DND-41 (cell line): Measurements from ENCODE around the gene ELL.

Experiments used
- ATAC-seq: fragments of 200-7000 bp; cut with Tn5 transposase; 3 replicates; pipeline ENCODE4 v1.9.1; 2021; ENCODE audit warnings: low read depth; ENCODE audit not compliant: insufficient read depth
- DNase-seq: peaks from one replicate; pipeline ENCODE4 v3.0.0-alpha.2; 2020
- H2AFZ ChIP-seq: 2 replicates; pipeline ENCODE4 v1.6.0; 2012; ENCODE audit warnings: low read depth, low read length
- H3K27ac ChIP-seq: 2 replicates; pipeline ENCODE4 v1.5.1; 2012; ENCODE audit warnings: low read length, inconsistent platforms
- H3K27me3 ChIP-seq: fragments of 200-600 bp; sonication (generic); 2 replicates; pipeline ENCODE4 v1.6.0; 2012; ENCODE audit warnings: low read length, mild to moderate bottlenecking, inconsistent platforms; ENCODE audit not compliant: insufficient read depth, poor library complexity
- H3K36me3 ChIP-seq: 2 replicates; pipeline ENCODE4 v1.5.1; 2012; ENCODE audit warnings: low read length, inconsistent platforms; ENCODE audit not compliant: insufficient read depth
- H3K4me1 ChIP-seq: 2 replicates; pipeline ENCODE4 v1.5.1; 2012; ENCODE audit warnings: mild to moderate bottlenecking, low read length; ENCODE audit not compliant: insufficient read depth
- H3K4me2 ChIP-seq: 2 replicates; pipeline ENCODE4 v1.6.0; 2012; ENCODE audit warnings: mild to moderate bottlenecking, moderate library complexity, low read length, inconsistent platforms; ENCODE audit not compliant: insufficient read depth
- H3K4me3 ChIP-seq, 2 experiments: fragments of 200-600 bp in 1 of 2; shearing (Covaris generic) in 1 of 2; 2 replicates each; pipeline ENCODE4 v1.5.1; 2012 to 2016; ENCODE audit warnings: inconsistent platforms in 2 of 2, low read length in 2 of 2, mild to moderate bottlenecking in 2 of 2, low read depth in 1 of 2, moderate library complexity in 1 of 2
- H3K79me2 ChIP-seq: 2 replicates; pipeline ENCODE4 v1.6.0; 2012; ENCODE audit warnings: low read length, inconsistent platforms; ENCODE audit not compliant: insufficient read depth
- H3K9ac ChIP-seq: 2 replicates; pipeline ENCODE4 v1.6.0; 2012; ENCODE audit warnings: low read depth, mild to moderate bottlenecking, inconsistent platforms, low read length, moderate library complexity
- H3K9me3 ChIP-seq: 2 replicates; pipeline ENCODE4 v1.5.1; 2012; ENCODE audit warnings: low read length, moderate library complexity, mild to moderate bottlenecking, inconsistent platforms; ENCODE audit not compliant: insufficient read depth, severe bottlenecking
- H4K20me1 ChIP-seq: 2 replicates; pipeline ENCODE4 v1.6.0; 2012; ENCODE audit warnings: low read length; ENCODE audit not compliant: insufficient read depth
- CTCF ChIP-seq: IDR thresholded peaks from 2 replicates; pipeline ENCODE4 v1.5.1; 2012; ENCODE audit warnings: borderline replicate concordance, low read length, moderate library complexity, mild to moderate bottlenecking; ENCODE audit not compliant: poor library complexity, severe bottlenecking; ENCODE audit errors: extremely low read depth
- EZH2 ChIP-seq: IDR thresholded peaks from 3 replicates; pipeline ENCODE4 v1.6.1; 2012; ENCODE audit warnings: borderline replicate concordance, low read depth, mild to moderate bottlenecking, moderate library complexity, low read length, inconsistent platforms; ENCODE audit not compliant: severe bottlenecking

The ELL gene

GRCh38 chr19:18473706-18474087 lies 48.2 kb downstream of the ELL start:
- H3K79me2 ChIP-seq = peaks cover 52% of the 10 kb centered on the region
- no peak overlapping the region for H3K27ac ChIP-seq
- no peak overlapping the region for H3K4me3 ChIP-seq
- no peaks in the 10 kb centered on the region for H3K9me3 ChIP-seq
- no peak overlapping the region for H3K4me2 ChIP-seq
- H3K27me3 ChIP-seq = no peaks in the 10 kb centered on the region
- no peaks in the 10 kb centered on the region; the same call in 1 of the 2 replicates for H3K4me1 ChIP-seq
- peaks cover 21% of the 10 kb centered on the region for H3K36me3 ChIP-seq
- peaks cover 77% of the 10 kb centered on the region for H4K20me1 ChIP-seq
- no peak overlapping the region for H2AFZ ChIP-seq
- H3K9ac ChIP-seq = no peak overlapping the region
- ATAC-seq (no peak), DNase-seq (no peak)
- TF ChIP-seq CTCF (no peak), EZH2 (no peak)

GRCh38 chr19:18473003-18473705 lies 48.7 kb downstream of the ELL start:
- H3K27me3 ChIP-seq = no peaks in the 10 kb centered on the region
- H3K4me3 ChIP-seq = no peak overlapping the region
- H3K79me2 ChIP-seq = peaks cover 49% of the 10 kb centered on the region
- H2AFZ ChIP-seq = no peak overlapping the region
- H3K4me1 ChIP-seq = no peaks in the 10 kb centered on the region
- H3K9me3 ChIP-seq = no peaks in the 10 kb centered on the region
- no peak for DNase-seq
- H3K9ac ChIP-seq = no peak overlapping the region
- H3K36me3 ChIP-seq = peaks cover 21% of the 10 kb centered on the region
- H4K20me1 ChIP-seq = peaks cover 74% of the 10 kb centered on the region
- no peak overlapping the region for H3K4me2 ChIP-seq
- TF ChIP-seq EZH2 (no peak), CTCF (no peak)
- H3K27ac ChIP-seq = no peak overlapping the region
- no peak for ATAC-seq

GRCh38 chr19:18470787-18471186 lies 51.1 kb downstream of the ELL start:
- no peak overlapping the region for H3K4me2 ChIP-seq
- H4K20me1 ChIP-seq = peaks cover 73% of the 10 kb centered on the region
- H3K27ac ChIP-seq = no peak overlapping the region
- H3K4me3 ChIP-seq = no peak overlapping the region
- peaks cover 21% of the 10 kb centered on the region for H3K36me3 ChIP-seq
- no peak overlapping the region for H2AFZ ChIP-seq
- no peak for TF ChIP-seq CTCF
- TF ChIP-seq EZH2 = no peak
- H3K27me3 ChIP-seq = no peaks in the 10 kb centered on the region
- peaks cover 37% of the 10 kb centered on the region for H3K79me2 ChIP-seq
- ATAC-seq (no peak), DNase-seq (no peak)
- H3K9ac ChIP-seq = no peak overlapping the region
- H3K9me3 ChIP-seq = no peaks in the 10 kb centered on the region
- H3K4me1 ChIP-seq = no peaks in the 10 kb centered on the region
